NCI-H1105 (cell line): ENCODE results near the gene APOBEC3A.
"Not testable (repeated sequence)": the region's sequence is repeated elsewhere in the genome, so short reads cannot be mapped to it uniquely, and the experiment has no call there.

Source experiments
- DNase-seq: peaks from one replicate; lab custom pipeline; 2025; lab: John Stamatoyannopoulos, UW

The APOBEC3A gene

GRCh38 chr22:38981005-38981991 lies 23.9 kb downstream of the APOBEC3A start:
- no peak for DNase-seq

DNA sequence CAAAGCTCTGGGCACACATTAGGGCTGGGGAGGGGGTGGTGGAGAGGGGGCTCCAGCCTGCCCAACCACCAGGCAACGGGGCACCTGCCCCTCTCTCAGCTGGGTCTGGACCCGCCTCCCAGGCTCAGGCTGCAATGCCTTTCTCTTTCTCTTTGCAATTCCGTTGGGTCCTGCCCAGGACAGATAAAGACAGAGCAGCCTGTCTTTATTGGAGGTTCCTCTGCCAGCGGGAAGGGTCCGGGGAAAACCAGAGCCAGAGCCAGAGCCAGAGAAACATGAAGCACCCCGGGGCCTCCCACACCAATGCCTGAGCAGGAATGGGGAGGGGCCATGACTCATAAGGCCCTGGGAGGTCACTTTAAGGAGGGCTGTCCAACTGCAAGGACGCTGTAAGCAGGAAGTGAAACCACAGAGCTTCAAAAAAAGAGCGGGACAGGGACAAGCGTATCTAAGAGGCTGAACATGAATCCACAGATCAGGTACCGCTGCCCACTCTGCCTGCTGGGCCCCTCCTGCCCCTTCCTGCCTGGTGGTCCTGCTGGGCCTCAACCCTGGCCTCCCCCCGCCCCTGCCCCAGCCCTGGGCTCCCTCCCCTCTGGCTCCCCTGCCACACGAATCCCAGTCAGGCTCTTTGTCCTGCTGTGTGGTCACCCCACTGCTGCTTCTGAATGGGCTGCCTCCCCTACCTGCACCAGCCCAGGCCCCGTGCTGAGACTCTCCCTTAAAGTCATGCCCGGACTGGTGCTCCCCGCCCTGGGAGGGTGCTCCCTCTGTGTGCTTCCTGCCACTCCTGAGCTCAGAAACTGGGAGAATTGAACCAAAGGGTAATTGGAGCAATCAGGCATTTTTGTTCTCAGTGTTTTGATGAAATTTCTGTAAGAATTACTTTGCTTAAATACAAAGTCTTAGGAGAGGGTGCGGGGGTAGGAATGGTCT lies 24.9 kb downstream of the APOBEC3A start, which contains the start of gene APOBEC3B:
Gene APOBEC3B (plus strand): TSS at position 356 of the 936 bp plus-strand sequence. CDS start 107 bp downstream, at position 463.
- DNase-seq = no peak

- DNase-seq = no peak
These were observed 26.8 kb downstream of the APOBEC3A start for GRCh38 chr22:38984224-38984623.

GRCh38 chr22:38984784-38985757 lies 27.7 kb downstream of the APOBEC3A start:
- peak; percentile 23 for DNase-seq

GRCh38 chr22:38986629-38987028 lies 29.2 kb downstream of the APOBEC3A start:
- no peak for DNase-seq

DNA sequence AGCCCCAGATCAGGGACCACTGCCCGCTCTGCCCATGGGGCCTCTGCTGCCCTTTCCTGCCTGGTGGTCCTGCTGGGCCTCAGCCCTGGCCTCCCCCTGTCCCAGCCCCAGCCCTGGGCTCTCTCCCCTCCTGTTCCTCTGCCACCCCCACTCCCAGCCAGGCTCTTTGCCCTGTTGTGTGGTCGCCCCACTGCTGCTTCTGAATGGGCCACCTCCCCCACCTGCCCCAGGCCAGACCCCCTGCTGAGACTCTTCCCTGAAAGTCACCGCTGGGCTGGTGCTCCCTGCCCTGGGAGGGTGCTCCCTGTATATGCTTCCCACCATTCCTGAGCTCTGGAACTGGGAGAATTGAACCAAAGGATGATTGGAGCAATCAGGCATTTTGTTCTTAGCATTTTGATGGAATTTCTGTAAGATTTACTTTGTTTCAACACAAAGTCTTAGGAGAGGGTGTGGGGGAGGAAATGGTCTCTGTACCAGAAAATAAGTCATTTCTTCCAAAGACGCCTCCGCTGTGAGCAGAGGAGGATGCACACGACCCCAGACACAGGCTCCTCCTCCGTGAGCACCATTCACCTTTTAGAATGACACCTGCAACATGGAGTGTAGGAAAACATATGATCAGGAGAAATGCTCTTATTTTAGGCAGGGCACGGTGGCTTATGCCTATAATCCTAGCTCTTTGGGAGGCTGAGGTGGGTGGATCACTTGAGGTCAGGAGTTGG lies 29.9 kb downstream of the APOBEC3A start:
- no peak for DNase-seq

DNA sequence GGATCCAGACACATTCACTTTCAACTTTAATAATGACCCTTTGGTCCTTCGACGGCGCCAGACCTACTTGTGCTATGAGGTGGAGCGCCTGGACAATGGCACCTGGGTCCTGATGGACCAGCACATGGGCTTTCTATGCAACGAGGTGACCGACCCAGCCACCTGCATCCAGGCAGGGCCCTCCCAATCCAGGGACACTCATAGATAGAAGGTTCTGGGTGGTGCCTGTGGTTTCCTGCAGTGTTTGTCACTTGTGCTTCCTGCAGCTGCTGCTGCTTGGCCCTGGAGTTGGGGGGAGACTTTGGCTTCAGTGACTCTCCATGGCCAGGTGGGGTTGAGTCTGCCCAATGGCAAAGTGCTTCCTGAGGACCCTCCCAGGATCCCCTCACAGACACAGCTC lies 32.1 kb downstream of the APOBEC3A start:
- DNase-seq = no peak

- peak; percentile 15 for DNase-seq
These were observed 35.5 kb downstream of the APOBEC3A start for GRCh38 chr22:38992871-38993371.

GRCh38 chr22:38996105-38996504 lies 38.7 kb downstream of the APOBEC3A start:
- DNase-seq = no peak

GRCh38 chr22:38997518-38997917 lies 40.1 kb downstream of the APOBEC3A start:
- DNase-seq = no peak

DNA sequence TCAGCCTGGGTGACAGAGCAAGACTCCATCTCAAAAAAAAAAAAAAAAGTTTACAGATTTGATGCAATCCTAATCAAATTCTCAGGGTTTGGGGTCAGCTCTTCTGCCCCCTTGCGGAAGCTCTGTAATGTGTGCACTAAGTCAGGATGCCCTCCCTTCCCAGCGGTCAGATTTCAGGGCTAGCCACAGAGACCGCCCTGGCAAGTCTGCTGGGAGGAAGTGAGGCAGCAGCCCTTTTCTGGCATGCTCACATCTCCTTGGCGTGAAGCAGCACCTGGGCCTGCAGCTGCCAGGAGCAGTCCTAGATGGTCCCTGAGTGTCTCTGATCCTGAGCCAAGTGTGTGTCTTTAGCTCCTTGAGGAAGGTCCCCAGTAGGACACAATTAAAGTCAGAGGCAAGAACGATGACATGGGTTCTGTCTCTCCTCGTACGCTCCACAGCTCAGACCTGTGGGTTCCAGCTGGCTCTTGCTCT lies 45.8 kb downstream of the APOBEC3A start:
- DNase-seq = no peak

- DNase-seq = no peak
These were observed 49.8 kb downstream of the APOBEC3A start for GRCh38 chr22:39007177-39007576.

DNA sequence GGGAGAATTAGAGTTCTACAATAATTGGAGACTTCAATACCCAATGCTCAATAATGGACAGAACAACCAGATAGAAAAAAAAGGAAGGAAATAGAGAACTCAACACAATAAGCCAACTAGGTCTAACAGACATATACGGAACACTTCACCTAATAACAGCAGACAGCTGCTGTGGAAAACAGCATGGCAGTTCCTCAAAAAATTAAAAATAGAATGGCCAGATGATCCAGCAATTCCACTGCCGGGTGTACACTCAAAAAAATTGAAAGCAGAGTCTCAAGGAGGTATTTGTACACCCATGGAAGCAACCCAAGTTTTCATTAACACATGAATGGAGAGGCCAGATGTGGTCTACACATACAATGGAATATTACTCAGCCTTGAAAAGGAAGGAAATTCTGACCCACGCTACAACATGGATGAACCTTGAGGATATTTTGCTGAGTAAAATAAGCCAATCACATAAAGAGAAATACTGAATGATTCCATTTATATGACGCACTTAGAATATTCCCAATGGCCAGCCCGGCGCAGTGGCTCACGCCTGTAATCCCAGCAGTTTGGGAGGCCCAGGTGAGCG lies 51.0 kb downstream of the APOBEC3A start:
- not testable (repeated sequence) for DNase-seq

- no peak for DNase-seq
These were observed 53.5 kb downstream of the APOBEC3A start for GRCh38 chr22:39010946-39011345.
